HG03045 (cell line): Measurements from ENCODE around the gene POLG.

ENCODE experiments used
- ATAC-seq: cut with Tn5 transposase; IDR thresholded peaks from one replicate; pipeline ENCODE4 v1.9.1; 2021; ENCODE audit warnings: mild to moderate bottlenecking, moderate library complexity; ENCODE audit not compliant: unreplicated experiment

The POLG gene

GRCh38 chr15:89327113-89327512, 7.5 kb downstream of the POLG start:
- no peak for ATAC-seq

DNA sequence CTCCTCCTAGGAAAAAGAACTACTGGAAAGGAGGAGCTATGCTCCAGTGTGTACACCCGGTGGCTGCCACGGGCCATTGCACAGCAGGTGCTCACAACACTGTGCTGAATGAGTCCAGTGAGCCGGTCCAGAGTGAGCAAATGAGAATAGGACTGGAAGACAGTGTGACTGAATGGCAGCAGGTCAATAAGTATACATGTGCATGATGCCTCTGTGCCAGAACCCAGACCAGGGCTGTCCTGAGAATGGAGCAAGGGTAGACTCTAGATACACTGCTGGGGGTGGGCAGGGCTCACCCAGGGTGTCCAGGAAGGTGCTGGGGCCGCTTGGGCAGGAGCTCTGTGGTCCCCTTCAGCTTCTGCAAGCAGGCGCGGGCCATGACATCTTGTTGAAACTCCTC, 8.3 kb downstream of the POLG start:
- ATAC-seq: no peak

GRCh38 chr15:89325039-89325803, 9.4 kb downstream of the POLG start:
- no peak for ATAC-seq

DNA sequence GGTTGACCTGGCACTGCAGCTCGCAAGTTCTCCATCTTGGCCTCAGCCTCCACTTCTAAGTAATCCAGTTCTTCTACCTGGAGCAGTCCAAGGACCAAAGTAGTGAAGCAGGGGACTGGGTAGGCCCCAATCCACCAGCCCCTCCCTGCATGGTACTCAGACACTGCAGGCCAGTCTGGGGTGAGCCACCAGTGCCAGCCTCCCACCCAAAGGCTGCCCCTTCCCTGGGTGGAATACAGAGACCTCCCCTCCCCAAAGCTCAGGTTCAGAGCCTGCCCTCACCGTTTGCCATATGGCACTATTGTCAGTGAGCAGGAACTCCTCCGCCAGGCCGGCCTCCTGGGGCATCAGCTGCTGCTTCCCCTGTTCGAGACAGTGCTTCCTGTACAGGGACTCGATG, 10.8 kb downstream of the POLG start:
- ATAC-seq: no peak

DNA sequence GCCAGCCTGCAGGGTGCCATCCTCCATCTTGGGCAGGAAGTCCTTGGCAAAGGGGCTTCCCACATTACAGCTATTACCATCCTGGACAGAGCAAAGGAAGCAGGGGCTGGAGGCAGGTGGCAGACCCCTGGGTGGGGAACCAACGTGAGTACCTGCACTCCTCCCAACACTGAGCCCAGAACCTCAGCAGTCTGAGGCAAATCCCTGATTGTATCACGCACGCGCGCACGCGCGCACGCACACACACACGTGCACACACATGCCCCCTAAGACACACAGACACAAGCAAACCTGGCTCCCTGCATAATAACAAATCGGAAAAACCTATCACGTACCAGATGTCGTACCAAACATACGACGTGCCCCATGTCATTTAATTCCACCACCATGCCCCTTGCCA, 11.8 kb downstream of the POLG start:
- no peak for ATAC-seq

DNA sequence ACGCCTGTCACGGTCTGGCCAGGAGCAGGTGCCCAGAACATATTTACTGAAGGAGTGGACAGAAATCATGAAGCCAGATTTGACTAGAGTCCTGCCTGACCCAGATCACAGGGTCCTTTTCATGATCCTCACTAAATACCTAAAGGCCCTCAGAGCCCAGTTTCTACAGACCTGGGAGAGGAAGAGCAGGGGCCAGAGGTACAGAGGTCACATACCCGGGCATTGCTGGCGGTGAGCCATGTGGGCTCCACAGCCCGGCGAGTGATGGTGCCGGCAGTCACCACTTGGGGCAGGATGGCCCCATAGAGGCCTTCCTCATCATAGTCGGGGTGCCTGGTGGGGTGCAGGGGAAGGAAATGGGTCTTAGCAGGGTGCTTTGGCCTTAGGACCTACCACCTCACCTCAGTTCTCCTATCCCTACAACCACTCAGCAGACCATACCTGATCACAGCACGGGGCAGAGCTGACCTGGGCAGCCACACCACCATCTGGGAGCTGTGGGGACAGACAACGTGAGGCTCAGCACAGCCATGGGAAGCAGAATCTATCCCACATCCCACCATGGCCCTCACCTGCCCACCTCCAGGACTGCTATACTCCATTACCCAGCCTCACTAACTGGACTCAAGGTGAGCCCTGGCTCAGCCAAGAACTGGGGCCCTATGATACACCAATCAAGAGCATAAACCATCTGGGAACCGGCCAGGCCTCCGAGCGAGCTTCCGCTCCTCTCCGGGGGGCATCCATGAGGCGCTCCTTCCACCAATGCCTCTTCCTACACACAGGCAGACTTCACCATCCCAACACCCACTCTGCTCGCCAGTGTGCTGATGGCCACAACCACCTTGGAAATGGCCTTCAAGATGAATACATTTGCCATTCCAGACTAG, 12.9 kb downstream of the POLG start:
- no peak for ATAC-seq

DNA sequence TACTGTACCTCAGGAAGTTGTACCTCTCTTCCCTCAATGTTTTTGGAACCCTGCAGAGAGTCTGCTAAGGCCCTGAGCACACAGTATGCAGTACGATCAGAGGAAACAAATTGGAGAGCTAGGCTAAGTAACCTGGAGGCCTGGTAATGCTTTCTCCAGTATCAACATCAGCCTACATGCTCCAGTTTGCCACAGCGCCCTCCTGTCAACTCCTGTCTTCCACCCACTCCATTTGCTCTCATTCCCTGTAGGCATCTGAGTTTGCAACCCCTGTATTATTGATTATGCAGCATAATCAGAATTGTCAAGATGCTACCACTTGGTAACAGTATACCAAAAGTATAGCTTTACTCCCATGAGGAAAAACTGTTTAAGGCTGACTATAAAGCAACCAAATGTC, 14.4 kb downstream of the POLG start:
- no peak for ATAC-seq

DNA sequence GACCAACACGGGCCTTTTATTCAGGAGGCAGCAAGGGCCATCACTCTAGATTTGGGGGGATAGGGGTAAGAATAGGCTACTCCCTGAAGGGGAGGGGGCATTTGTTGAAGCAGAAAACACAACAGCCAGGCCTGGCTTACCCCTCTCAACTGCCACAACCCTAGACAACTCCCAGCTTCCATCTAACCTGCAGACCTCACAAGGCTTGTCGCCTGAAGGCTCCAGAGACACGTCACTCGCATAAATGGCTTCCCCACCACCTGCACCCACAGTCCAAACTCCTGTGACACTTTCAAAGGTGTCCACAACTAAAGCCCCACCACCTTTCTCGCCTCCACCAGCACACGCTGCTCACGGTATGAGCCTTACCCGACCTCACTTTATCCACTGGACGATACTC, 14.9 kb downstream of the POLG start:
- no peak for ATAC-seq

DNA sequence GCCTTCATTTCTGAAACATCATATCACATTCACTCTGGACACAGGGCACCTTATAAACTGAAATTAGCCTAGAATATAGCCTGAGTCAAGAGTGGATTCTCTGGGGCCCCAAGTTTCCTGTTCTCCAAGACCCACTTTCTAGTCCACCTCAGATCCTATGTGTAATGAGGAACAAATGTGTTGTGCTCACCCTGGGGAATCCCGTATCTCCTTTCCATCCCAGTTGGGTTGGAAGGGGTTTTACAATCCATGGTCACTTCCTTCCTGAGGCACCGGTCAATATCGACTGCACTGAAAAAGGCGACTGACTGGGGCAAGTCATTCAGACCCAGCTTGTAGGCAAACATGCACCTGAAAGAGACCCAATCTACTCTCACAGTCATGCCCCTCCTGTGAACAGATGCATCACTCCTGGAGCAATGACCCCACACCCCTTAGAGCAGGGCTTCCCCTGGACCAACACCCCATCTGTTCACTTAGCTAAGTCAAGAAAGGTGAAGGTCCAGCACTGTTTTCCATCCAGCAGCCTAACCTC, 17.4 kb downstream of the POLG start:
- no peak for ATAC-seq

DNA sequence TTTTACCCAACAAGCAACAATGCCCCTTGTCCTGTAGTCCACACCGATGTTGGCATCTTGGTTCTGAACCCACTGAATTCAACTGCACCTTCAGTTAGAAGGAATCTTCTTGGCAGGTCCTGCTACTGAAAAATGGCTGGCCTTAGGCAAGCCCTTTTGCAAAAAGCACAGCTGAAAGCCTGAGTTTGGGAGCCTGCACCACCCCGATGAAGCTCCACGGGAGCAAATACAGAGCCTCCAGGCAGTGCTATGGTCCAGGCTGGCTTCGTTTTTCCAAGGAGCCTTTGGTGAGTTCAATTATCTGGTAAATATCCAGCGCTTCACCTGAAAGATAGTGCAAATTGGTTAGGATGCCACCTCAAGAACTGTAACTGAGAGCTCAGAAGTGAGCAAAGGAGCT, 18.1 kb downstream of the POLG start:
- ATAC-seq: no peak

GRCh38 chr15:89315375-89315929, 19.2 kb downstream of the POLG start:
- ATAC-seq: no peak

- no peak for ATAC-seq
Measured at GRCh38 chr15:89309993-89310392, 24.6 kb downstream of the POLG start.

- ATAC-seq: no peak
Measured at GRCh38 chr15:89308236-89308635, 26.4 kb downstream of the POLG start.

DNA sequence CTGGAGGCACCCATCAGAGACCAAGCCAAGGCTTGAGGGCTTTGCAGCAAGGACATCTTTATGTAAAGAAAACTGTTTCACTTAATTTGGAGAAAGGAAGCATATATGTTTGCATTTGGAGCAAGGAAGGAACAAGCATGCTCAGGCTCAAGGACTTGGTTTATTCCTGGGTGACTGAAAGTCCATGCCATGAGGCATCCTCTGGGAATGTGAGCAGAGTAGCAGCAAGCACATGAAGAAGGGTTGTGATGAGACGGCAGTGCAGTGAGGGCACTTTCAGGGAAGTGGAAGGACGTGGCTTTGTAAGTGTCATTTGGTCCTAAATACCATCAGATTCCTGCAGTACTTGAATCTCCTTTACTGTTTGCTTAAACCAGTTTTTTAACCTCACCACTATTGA, 26.8 kb downstream of the POLG start:
- no peak for ATAC-seq

- no peak for ATAC-seq
Measured at GRCh38 chr15:89307046-89307587, 27.5 kb downstream of the POLG start.

DNA sequence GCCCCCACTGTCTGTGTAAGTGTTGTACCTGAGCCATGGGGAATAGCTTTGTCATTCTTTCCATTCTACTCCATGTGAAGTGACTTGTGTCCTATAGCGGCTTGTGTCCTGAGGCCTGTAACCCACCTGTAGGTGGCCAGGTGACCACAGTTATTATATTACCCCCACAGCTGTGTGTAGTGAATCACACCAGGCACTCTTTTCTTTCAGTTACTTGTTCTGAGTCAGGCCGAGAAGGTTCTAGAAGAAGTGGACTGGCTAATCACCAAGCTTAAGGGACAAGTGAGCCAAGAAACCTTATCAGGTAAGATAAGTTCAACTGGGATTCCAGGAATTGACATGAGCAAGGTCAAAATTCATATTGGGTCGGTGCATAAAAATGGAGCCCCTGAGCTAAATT, 29.2 kb downstream of the POLG start:
- no peak for ATAC-seq

DNA sequence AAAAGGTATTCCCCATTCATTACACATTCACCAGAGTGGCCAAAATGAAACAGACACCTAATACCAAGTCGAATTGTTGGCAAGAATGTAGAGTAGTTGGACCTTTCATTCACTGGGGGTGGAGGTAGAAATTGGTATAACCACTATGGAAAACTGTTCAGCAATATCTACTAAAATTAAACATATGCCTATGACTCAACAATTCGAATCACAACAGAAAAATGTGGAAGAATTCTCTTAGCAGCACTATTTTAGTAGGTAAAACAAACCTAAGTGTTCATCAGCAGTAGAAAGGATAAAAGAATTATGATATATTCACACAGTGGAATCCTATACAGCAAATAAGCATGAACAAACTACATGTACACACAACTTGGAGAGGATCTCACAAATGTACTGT, 30.6 kb downstream of the POLG start:
- ATAC-seq: no peak

GRCh38 chr15:89301304-89302089, 33.1 kb downstream of the POLG start:
- no peak for ATAC-seq

DNA sequence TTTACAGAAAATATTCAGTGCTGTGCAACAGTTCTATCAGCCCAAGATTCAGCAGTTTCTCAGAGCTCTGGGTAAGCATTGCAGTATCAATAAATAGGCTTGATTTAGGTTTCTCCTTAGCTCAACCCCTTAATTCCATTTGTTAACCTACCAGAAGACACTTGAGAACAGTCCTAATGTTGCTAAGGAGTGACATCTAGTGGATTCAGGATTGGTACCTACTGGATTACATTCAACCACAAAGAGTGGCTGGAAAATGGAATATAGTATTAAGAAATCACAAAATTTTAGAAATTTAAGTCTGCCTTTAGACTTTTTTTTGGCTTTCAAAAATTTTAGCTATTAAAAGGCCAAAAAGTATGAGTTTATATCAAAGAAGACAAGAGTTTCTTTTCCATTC, 34.7 kb downstream of the POLG start:
- ATAC-seq: no peak

DNA sequence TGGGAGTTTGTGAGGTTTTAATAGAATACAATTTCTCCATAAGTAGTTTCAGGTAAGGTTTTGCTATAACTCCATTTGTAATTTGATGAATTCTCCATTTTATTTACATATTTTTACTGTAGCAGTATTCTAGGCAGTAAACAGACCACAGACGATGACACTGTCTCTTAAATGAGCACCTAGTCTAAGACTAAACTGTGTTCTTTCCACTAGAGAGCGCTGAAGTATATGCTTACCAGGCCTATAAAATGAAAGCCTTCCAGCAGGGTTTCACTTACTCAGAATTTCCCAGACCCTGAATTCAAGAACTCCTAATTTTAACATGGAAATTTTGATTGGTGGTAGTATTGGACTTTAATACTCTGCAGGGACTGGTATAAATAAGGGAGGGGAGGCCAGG, 41.6 kb downstream of the POLG start:
- ATAC-seq: no peak
